Stimulated activated naive CD8-positive, alpha-beta T cell treated with anti-CD3 and anti-CD28 coated beads, Interleukin-15, amount 100 ng/mL, for 72 hours (primary cell): ENCODE results near the gene CAPRIN1.

Experiments
- ATAC-seq: fragments of 150-1000 bp; cut with Tn5 transposase; 2 replicates; pipeline ENCODE4 v1.10.0; 2021; ENCODE audit warnings: mild to moderate bottlenecking, moderate library complexity
- DNase-seq, 2 donors: peaks; one replicate each; pipeline ENCODE4 v3.0.0; 2021 to 2022
- H3K27ac Mint-ChIP-seq, 2 donors: one replicate each; pipeline ENCODE4 v1.8.0; 2022; ENCODE audit warnings: mild to moderate bottlenecking in 2 of 2, mixed read lengths in 2 of 2, moderate library complexity in 2 of 2
- H3K27me3 Mint-ChIP-seq: one replicate; pipeline ENCODE4 v1.8.0; 2022; ENCODE audit warnings: mixed read lengths
- H3K4me1 Mint-ChIP-seq: one replicate; pipeline ENCODE4 v1.8.0; 2022; ENCODE audit warnings: mild to moderate bottlenecking, mixed read lengths
- H3K4me3 Mint-ChIP-seq, 2 donors: one replicate each; pipeline ENCODE4 v1.8.0; 2022; ENCODE audit warnings: mild to moderate bottlenecking in 2 of 2, mixed read lengths in 2 of 2, moderate library complexity in 1 of 2
- H3K9me3 Mint-ChIP-seq, 2 donors: one replicate each; pipeline ENCODE4 v1.8.0; 2022; ENCODE audit warnings: mixed read lengths in 2 of 2

CAPRIN1 gene

GRCh38 chr11:34139346-34139745, 87.8 kb downstream of the CAPRIN1 start:
- no peaks in the 10 kb centered on the region for H3K27me3 Mint-ChIP-seq
- no peak overlapping the region for H3K27ac Mint-ChIP-seq
- H3K4me1 Mint-ChIP-seq: no peaks in the 10 kb centered on the region
- H3K9me3 Mint-ChIP-seq: no peaks in the 10 kb centered on the region
- H3K4me3 Mint-ChIP-seq: no peak overlapping the region
- DNase-seq (no peak), ATAC-seq (no peak)

GRCh38 chr11:34140149-34140548, 88.6 kb downstream of the CAPRIN1 start:
- no peaks in the 10 kb centered on the region for H3K4me1 Mint-ChIP-seq
- ATAC-seq (no peak), DNase-seq (no peak)
- H3K27ac Mint-ChIP-seq: no peak overlapping the region
- no peaks in the 10 kb centered on the region for H3K9me3 Mint-ChIP-seq
- no peaks in the 10 kb centered on the region for H3K27me3 Mint-ChIP-seq
- H3K4me3 Mint-ChIP-seq: no peak overlapping the region

GRCh38 chr11:34143048-34143447, 91.5 kb downstream of the CAPRIN1 start:
- ATAC-seq (no peak), DNase-seq (no peak)
- no peaks in the 10 kb centered on the region for H3K4me1 Mint-ChIP-seq
- H3K27ac Mint-ChIP-seq: no peak overlapping the region
- no peak overlapping the region for H3K4me3 Mint-ChIP-seq
- no peaks in the 10 kb centered on the region for H3K27me3 Mint-ChIP-seq
- no peaks in the 10 kb centered on the region for H3K9me3 Mint-ChIP-seq

GRCh38 chr11:34145073-34145472, 93.5 kb downstream of the CAPRIN1 start:
- H3K27me3 Mint-ChIP-seq: no peaks in the 10 kb centered on the region
- no peaks in the 10 kb centered on the region for H3K9me3 Mint-ChIP-seq
- no peak for ATAC-seq
- H3K4me3 Mint-ChIP-seq: no peak overlapping the region
- H3K4me1 Mint-ChIP-seq: no peaks in the 10 kb centered on the region
- H3K27ac Mint-ChIP-seq: no peak overlapping the region
- no peak for DNase-seq

GRCh38 chr11:34145847-34146381, 94.4 kb downstream of the CAPRIN1 start:
- no peaks in the 10 kb centered on the region for H3K9me3 Mint-ChIP-seq
- no peaks in the 10 kb centered on the region for H3K27me3 Mint-ChIP-seq
- ATAC-seq (no peak), DNase-seq (no peak)
- H3K4me3 Mint-ChIP-seq: no peak overlapping the region
- H3K4me1 Mint-ChIP-seq: no peaks in the 10 kb centered on the region
- H3K27ac Mint-ChIP-seq: no peak overlapping the region

GRCh38 chr11:34146411-34146810, 94.9 kb downstream of the CAPRIN1 start:
- Mint-ChIP-seq H3K9me3 (no peaks in the 10 kb centered on the region), H3K27ac (no peak overlapping the region), H3K27me3 (no peaks in the 10 kb centered on the region), H3K4me3 (no peak overlapping the region), H3K4me1 (no peaks in the 10 kb centered on the region)
- no peak for ATAC-seq
- DNase-seq: no peak

- ATAC-seq (no peak), DNase-seq (no peak)
- no peak overlapping the region for H3K4me3 Mint-ChIP-seq
- no peaks in the 10 kb centered on the region for H3K27me3 Mint-ChIP-seq
- H3K4me1 Mint-ChIP-seq: no peaks in the 10 kb centered on the region
- H3K27ac Mint-ChIP-seq: no peak overlapping the region
- no peaks in the 10 kb centered on the region for H3K9me3 Mint-ChIP-seq
Observed at GRCh38 chr11:34146866-34147265, 95.3 kb downstream of the CAPRIN1 start.

GRCh38 chr11:34147581-34147980, 96.0 kb downstream of the CAPRIN1 start:
- Mint-ChIP-seq H3K4me1 (peaks cover under 1% of the 10 kb centered on the region), H3K27ac (no peak overlapping the region), H3K27me3 (no peaks in the 10 kb centered on the region), H3K4me3 (no peak overlapping the region), H3K9me3 (no peaks in the 10 kb centered on the region)
- no peak for DNase-seq
- no peak for ATAC-seq

GRCh38 chr11:34148504-34149165, 97.1 kb downstream of the CAPRIN1 start:
- Mint-ChIP-seq H3K27me3 (no peaks in the 10 kb centered on the region), H3K27ac (peak overlapping the region in 1 of 2 donors; percentile 25), H3K4me3 (no peak overlapping the region), H3K9me3 (no peaks in the 10 kb centered on the region), H3K4me1 (peaks cover 11% of the 10 kb centered on the region)
- DNase-seq: no peak
- ATAC-seq: no peak

- Mint-ChIP-seq H3K9me3 (no peaks in the 10 kb centered on the region), H3K4me1 (peaks cover 13% of the 10 kb centered on the region), H3K4me3 (no peak overlapping the region), H3K27me3 (no peaks in the 10 kb centered on the region), H3K27ac (no peak overlapping the region)
- ATAC-seq (no peak), DNase-seq (no peak)
Observed at GRCh38 chr11:34149274-34149673, 97.7 kb downstream of the CAPRIN1 start.

- H3K27me3 Mint-ChIP-seq: no peaks in the 10 kb centered on the region
- H3K4me1 Mint-ChIP-seq: peaks cover 18% of the 10 kb centered on the region
- no peak overlapping the region for H3K4me3 Mint-ChIP-seq
- H3K9me3 Mint-ChIP-seq: no peaks in the 10 kb centered on the region
- no peak overlapping the region for H3K27ac Mint-ChIP-seq
- ATAC-seq (peak; percentile 38), DNase-seq (no peak)
Observed at GRCh38 chr11:34149786-34150185, 98.3 kb downstream of the CAPRIN1 start.

- H3K27ac Mint-ChIP-seq: no peak overlapping the region
- H3K9me3 Mint-ChIP-seq: no peaks in the 10 kb centered on the region
- H3K27me3 Mint-ChIP-seq: no peaks in the 10 kb centered on the region
- no peak for DNase-seq
- ATAC-seq: no peak
- no peak overlapping the region for H3K4me3 Mint-ChIP-seq
- H3K4me1 Mint-ChIP-seq: peaks cover 21% of the 10 kb centered on the region
Observed at GRCh38 chr11:34150494-34151151, 99.1 kb downstream of the CAPRIN1 start.
